UCSD-AML1 (cell line): ENCODE measurements around the gene LTBP3.

ENCODE experiments used
- DNase-seq: peaks from one replicate; lab custom pipeline; 2025; ENCODE audit not compliant: unreplicated experiment; lab: John Stamatoyannopoulos, UW

Gene LTBP3

DNA sequence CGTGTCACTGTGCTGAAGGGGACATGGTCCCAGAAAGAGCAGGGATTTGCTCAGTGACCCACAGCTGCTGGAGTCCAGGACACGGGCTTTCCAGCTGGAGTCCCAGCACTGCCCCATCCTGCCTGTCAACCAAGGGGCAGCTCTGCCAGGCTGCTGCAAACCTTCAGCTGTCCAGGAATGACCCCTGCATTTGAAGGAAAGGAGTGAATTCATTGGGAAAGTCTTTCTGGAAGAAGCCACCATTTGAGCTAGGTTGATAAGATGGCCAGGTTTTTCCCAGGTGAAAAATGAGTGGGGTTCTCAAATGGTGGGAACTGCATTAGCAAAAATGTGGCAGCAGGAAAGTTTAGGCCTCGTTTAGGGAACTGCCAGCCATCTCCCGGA lies 28.1 kb upstream of the LTBP3 start:
- DNase-seq: no peak

DNA sequence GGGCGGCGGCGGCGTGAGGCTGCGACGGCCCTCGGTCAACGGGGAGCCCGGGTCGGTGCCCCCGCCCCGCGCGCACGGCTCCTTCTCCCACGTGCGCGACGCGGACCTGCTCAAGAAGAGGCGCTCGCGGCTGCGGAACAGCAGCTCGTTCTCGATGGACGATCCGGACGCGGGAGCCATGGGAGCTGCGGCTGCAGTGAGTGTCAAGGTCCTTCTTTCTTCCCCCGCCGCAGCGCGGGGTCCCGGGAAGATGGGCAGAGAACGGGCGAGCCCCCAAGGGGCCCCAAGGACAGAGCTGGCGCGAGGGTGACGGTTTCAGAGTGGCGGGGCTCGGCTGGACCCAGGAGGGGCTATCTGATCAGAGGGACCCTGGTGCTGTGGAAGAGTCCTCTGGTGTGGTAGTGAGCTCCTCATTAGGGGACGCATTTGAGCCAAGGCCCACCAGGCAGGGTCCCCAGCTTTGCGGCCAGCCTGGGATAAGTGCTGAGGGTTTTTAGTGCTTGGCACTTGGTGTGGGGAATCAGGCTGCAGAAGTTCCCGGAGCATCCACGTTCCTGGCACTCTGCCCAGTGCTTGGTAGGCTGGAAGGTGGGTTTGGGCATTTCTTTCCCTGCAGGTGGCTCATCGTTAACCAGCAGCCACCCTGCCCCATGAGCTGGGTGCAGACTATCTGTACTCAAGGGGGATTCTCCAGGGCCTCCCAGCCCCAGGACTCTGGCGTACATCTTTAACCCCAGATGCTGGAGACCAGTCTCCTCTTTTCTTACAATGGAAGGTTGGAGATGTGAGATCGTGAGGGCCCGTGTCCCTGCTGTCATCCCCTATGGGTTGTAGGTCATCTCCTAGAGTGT lies 27.5 kb upstream of the LTBP3 start:
- no peak for DNase-seq

DNA sequence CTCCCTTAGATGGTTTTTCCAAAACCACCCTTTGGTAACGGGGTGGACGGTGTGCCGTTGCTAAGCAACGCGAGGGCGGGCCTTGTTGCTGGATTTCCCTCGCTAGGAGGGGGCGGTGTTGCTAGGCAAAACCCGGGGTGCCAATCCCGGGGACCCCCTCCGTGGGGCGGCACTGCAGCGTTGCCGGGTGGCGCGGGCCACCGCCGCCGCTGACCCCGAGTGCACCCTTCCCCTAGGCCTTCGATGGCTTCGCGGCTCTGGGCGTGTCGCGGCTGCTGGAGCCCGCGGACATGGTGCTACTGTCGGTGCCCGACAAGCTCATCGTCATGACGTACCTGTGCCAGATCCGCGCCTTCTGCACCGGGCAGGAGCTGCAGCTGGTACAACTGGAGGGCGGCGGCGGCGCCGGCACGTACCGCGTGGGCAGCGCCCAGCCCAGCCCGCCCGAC lies 26.6 kb upstream of the LTBP3 start:
- no peak for DNase-seq

DNA sequence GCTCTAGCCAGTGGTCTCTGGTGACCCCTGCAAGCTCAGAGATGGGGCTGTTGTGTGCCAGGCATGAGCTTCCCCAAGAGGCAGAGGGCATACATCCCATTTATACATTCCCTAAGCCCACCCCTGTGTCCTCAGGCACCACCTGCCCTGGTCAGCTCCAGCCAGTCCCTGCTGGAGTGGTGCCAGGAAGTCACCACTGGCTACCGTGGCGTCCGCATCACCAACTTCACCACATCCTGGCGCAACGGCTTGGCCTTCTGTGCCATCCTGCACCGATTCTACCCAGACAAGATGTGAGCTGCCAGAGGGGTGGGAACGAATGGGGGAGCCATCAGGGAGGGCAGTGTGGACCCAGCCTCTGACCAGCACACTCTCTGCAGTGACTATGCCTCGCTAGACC lies 25.9 kb upstream of the LTBP3 start:
- DNase-seq: no peak

DNA sequence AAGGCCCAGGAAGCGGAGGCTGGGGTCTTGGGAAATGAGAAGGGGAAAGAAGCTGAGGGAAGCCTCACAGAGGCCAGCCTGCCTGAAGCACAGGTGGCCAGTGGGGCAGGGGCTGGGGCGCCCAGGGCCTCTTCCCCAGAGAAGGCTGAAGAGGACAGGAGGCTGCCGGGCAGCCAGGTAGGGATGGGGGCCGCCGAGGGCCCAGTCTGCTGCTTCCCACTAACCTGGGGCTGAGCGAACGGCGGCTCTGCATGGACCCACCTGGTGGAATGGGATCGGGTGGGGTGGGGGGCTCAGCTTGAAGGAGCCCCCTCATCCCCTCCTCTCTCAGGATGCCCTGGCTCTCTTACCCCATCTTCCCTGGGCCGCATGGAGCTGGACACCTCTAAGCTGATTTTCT lies 25.4 kb upstream of the LTBP3 start:
- DNase-seq: no peak

DNA sequence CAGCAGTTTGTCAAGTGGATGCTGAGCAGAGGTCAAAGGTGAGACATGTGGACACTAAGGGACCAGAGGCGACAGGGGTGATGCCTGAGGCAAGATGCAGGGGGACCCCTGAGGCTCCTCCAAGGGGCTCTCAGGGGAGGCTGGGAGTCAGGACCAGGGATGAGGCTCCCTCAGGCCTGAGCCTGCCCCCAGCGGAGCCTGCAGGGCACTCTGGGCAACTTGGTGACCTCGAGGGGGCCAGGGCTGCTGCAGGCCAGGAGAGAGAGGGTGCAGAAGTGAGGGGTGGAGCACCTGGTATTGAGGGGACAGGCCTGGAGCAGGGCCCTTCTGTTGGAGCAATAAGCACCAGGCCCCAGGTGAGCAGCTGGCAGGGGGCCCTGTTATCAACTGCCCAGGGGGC lies 23.8 kb upstream of the LTBP3 start:
- DNase-seq: no peak

DNA sequence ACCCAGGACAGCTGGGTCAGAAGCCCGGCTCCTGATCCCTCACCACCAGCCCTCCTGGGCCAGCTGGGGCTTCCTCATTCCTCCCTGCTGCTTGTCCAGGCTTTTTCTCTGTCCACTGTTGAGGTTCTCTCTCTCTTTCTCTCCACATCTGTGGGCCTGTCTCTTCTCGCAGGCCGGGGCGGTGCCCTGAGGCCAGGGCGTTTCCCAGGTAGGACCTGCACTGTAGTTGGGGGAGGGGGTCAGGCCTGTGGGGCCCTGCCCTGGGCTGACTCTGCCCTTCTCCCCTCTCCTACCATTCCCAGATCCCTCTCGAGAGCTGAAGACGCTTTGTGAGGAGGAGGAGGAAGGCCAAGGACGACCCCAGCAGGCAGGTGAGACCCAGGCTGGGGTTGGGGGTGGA lies 22.6 kb upstream of the LTBP3 start:
- no peak for DNase-seq

DNA sequence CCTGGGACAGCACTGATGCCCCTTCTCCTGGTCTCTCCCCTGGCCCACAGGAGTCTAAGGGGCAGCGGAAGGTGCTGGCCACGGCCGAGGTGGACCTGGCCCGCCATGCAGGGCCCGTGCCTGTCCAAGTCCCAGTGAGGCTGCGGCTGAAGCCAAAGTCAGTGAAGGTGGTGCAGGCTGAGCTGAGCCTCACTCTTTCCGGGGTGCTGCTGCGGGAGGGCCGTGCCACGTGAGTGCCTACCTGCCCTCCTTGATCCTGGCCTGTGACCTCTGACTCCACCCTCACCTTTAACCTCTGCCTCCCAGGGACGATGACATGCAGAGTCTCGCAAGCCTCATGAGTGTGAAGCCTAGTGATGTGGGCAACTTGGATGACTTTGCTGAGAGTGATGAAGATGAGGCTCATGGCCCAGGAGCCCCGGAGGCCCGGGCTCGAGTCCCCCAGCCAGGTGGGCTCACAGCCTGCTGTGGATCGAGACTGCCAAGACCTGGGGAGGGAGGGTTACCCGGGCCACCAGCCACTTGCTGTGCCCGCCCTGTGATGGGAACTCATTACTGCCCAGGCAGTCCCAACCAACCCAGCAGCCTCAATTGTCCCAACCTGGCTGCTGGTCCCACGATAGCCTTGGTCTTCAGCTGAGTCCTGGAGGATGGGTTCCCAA lies 22.0 kb upstream of the LTBP3 start:
- DNase-seq: no peak

DNA sequence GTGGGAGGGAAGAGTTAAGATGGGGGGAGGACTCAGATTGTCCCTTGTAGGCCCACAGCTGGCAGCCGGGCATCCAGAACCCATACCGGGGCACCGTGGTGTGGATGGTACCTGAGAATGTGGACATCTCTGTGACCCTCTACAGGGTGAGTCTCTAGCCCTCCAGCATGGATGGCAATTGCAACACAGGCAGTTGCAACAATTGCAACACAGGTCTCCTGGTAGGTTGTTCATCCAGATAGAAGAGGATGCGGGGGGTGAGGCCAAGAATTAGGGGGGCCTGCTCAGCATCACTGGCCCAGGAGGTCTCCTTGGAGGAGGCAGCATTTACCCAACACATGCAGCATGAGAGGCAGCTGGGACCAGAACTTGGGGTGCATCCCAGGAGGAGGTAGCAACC lies 21.1 kb upstream of the LTBP3 start:
- DNase-seq: no peak

DNA sequence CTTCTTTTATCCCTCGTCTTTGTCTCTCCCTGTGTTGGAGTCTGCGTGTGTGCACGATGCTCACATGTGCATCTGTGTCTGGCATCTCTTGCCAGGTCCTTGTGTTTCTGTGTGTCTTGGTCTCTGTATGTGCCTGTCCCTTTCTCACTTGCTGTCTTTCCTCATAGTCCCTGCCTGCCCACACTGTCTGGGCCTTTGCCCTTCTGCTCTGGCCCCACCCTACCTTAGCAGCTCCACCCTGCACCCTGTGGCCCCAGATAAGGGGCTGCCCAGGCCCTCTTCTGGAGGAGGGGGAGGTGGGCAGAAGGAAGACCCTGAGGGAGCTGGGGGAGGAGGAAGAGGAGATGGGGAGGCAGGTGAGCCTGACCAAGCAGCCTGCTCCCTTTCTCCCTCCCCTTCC lies 20.5 kb upstream of the LTBP3 start:
- DNase-seq: no peak

DNA sequence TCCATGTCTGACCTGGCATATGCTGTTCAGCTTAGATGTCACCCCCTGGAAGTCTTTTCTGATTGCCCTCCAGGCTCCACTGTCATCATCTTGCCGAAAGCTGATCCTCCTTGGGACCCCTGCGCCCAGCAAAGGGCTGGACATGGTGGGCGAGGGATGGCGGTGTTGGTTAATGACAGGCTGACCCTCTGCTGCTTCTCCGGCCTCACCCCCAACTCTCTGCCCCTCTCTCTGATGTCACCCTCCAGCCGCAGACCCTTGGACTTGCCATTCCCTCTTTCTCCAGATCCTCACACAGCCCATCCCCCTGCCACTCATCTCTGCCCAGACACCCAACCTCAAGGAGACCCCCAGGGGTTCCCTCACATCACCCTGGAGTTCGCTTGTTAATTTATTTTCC lies 20.0 kb upstream of the LTBP3 start:
- no peak for DNase-seq

DNA sequence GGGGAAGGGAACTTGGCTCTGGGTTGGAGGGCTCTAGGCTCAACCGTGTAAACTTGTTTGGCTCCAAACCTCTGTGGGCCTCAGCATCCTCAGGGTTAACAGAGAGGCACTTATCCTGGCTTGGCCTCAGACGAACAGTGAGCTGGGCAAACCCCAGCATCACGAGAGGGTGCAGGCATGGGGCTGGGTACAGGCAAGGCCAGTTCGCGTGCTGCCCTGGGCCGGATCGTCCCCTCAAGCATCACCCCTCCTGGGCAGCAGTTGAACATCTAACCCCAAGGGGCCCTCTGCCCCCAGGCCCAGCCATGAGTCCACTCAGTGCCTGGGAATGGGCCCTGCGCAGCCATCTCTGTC lies 19.6 kb upstream of the LTBP3 start:
- DNase-seq: no peak

DNA sequence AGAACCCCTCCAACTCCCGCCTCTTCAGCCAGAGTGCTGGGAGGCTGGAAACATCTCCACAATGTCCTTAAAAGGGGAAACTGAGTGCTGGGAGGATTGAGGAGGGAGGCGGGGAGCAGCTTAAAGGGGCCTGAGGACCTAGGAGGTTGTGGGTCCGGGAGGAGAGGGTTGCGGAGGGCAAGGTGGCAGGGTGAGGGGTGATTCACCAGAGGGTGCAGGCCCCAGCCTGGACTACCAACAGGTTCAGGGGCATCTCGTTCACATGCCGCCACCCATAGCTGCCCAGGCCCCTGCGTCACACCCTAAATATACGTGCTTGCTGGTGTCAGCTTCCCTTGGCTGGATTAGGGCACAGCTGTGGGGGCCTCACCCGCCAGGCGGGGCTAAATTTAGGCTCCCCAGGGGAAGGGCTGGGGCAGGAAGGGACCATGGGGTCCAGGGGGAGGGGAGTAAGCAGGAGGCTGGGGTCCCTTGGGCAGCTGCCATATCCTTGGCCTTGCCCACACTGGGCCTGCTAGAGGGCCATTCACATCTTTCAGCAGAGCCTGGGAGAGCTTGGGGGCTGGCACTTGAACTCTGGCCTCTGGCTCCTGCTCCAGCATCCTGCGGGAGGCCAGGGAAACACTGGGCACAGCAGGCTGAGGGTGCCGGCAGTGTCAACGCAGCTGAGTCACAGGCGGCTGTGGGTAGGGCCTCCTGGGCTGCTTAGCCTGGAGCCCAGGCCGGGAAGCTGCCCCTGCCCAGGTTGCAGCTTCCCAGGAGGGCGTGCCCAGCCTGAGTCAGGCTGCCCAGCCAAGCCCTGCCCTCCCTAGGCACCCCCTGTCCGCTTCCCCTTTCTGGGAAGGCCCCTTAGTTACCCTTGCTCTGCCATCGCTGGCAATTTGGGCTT lies 19.0 kb upstream of the LTBP3 start:
- DNase-seq: peak; percentile 75

DNA sequence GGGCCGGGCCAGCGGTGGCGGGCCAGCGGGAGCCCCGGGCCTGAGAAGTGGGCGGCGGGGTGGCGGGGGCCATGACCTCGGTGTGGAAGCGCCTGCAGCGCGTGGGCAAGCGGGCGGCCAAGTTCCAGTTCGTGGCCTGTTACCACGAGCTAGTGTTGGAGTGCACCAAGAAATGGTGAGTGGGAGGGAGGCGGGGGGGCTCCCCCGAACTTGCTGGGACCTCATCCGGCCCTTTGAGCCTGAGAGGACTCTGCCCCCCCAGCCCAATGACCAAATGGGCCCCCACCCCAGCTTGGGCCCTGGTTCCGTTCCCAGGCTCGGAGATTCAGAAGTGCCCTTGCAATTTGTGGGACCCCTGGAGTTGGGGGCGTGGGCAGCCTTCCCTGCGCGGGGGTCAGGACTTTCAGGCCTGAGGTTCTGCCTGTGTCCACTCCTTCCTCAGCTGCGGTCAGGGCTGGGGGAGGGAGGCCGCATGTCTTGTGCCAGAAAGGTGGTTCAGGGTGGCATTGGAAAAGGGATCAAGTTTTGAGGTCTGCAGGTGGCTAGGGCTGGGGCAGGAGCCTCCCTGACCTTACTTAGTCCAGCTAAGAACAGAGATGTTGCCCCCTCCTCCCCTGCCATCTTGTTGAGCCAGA lies 18.2 kb upstream of the LTBP3 start:
- DNase-seq: no peak

DNA sequence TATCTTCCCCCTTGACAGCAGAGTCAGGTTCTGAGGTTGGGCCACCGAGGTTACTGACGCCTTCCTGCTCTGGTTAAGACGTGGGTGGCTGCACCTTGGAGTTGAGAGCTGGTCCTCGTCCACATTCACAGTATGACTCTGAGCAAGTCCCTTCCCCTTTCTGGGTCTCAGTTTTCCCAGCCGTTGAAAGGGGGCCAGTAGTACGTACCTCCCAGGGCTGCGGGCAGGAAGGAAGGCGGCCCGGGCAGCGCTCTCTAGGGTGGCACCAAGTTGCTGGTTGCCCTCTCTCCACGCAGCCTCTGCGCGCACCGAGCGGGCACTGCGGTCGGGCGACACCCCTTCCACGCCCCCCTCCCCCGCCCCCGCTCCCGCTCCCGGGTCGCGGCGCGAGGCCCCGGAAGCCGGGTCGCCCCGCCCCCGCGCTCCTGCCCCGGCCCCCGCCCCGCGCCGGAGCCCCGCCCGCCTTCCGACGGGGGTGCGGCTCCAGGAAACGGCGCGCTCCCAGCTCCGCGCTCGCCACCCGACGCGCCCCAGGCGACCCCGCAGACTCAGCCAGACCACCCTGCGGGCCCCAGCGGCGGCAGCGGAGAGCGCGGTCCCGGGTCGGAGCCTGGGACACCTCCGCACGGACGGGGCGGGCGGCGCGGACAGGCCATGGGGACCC lies 17.5 kb upstream of the LTBP3 start, which contains the start of gene EHBP1L1:
Gene EHBP1L1 (plus strand): TSS at position 486 of the 664 bp plus-strand sequence. CDS start 250 bp downstream, outside the sequence.
- DNase-seq: peak; percentile 85

DNA sequence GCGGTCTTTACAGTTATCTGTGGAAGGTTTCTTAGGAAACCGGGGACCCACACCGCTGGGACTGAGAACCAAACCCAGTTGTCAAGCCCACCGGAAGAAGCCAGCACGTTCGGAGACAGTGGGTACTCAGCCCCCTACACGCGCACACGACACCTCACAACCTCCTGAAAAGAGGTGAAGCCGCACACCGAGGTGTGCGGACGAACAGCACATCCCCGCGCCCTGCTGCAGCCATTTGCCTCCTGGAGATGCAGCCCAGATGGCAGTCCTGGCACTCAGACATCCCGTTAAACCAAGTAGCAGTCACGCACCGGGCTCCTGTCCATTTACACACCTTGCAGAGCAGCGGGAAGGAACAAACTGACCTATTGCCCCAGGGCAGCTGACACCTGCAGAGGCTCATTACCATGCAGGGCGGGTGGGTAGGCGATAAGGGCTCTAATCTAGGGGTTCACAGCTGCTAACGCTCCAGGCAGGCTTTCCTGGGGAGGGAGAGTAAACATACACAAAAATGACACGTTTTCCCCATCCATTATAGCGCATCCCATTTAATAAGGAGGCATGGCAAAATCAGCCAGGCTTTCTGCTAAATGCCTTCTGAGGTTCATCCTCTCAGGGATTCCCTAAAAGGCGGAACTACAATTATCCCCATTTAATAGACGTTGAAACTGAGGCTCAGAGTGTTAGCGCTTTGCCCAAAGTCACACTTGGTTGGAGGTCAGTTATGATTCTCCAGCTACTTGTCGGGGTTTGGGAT lies 16.8 kb upstream of the LTBP3 start:
- no peak for DNase-seq

DNA sequence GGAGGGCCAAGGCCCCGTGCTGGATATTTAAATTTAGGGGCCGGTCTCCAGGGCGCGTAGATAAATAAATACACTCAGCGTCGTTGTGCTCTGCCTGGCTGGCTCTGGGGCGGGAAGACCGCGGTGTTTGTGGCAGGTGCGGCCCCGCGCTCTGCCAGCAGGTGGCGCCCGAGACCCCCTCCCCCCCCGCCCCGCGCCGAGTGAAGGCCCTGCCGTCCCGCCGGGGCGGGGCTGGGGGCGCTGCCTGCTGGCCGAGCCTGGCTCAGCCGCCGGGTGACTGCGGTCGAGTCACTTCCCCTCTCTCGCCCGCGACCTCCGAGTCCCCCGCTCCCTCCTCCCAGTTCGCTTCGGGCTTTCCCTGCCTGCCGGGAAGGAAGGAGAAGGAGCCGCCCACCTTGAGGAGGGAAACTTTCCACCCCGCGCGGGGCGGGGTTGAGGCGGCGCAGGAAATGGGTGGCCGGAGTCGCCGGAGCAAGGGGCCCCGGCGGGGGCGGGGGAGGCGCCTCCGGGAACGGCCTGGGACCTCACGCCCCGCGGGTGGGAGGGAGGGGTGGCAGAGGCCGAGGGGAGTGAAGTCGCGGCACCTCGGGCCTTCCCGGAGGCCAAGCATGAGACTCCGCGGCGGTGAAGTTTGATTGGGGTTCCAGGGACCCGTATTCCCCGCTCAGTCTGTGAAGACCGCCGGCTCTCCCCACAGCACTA lies 16.1 kb upstream of the LTBP3 start:
- DNase-seq: peak; percentile 99

DNA sequence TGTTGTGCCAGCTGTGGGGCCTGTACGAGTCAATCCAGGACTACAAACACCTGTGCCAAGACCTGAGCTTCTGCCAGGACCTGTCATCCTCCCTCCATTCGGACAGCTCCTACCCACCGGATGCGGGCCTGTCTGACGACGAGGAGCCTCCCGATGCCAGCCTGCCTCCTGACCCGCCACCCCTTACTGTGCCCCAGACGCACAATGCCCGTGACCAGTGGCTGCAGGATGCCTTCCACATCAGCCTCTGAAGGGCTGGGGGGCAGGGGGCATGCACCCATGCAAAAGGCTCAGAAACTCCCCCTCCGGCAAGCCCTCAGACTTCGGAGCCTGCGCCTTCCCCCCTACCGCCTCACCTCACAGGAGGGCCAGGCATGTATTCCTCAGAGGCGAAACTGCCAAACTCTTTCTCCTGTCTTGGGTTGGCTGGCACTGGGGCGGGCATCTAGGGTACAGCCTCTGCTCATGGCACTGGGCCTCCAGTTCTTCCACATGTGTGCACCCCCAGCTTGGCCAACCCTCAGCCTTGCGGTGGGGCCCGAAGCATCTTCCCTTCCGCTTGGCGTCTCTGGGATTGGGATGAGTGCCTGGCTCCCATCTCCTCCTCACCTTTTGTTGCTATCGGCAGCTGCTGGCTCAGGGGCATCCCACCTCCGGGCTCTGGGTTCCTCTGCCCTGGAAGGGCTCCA lies 15.4 kb upstream of the LTBP3 start:
- no peak for DNase-seq
